ENCODE measurements around the gene RPRD1A.

Gene RPRD1A

GRCh38 chr18:35942133-35942532 lies 125.2 kb downstream of the RPRD1A start:
- H3K27me3 ChIP-seq (ENCODE audit: low read length) = no peaks in the 10 kb centered on the region
- no peak overlapping the region for H3K9ac ChIP-seq (ENCODE audit: low read length)
- no peaks in the 10 kb centered on the region for H3F3A ChIP-seq (ENCODE audit: insufficient read depth)
- no peaks in the 10 kb centered on the region for H3K79me2 ChIP-seq (ENCODE audit: insufficient read depth, low read length)
- no peaks in the 10 kb centered on the region for H4K20me1 ChIP-seq (ENCODE audit: low read depth, low read length)
- no peaks in the 10 kb centered on the region for H3K36me3 ChIP-seq (ENCODE audit: low read length)
- H2AFZ ChIP-seq (ENCODE audit: low read depth, low read length, severe bottlenecking) = no peak overlapping the region
- H3K9me3 ChIP-seq (ENCODE audit: insufficient read depth, low read length) = no peaks in the 10 kb centered on the region
- H3K27ac ChIP-seq (ENCODE audit: low read depth, low read length) = no peak overlapping the region
- no peak overlapping the region for H3K4me3 ChIP-seq (ENCODE audit: insufficient read depth, low read length, poor library complexity, severe bottlenecking)
- H3K4me2 ChIP-seq (ENCODE audit: low read depth, low read length, poor library complexity, severe bottlenecking) = no peak overlapping the region
- no peaks in the 10 kb centered on the region for H3K9me2 ChIP-seq (replicated peaks; ENCODE audit: insufficient read depth, low read length)
- TF ChIP-seq EZH2phosphoT487 (conservative IDR thresholded peaks at IDR 0.05; ENCODE audit: low read length) (no peak), CTCF (IDR thresholded peaks at IDR 0.05; ENCODE audit: insufficient read depth, low read length, poor library complexity, severe bottlenecking) (no peak)

- Histone ChIP-seq H3F3A (ENCODE audit: insufficient read depth) (no peaks in the 10 kb centered on the region), H3K4me2 (ENCODE audit: low read depth, low read length, poor library complexity, severe bottlenecking) (no peak overlapping the region), H3K27ac (ENCODE audit: low read depth, low read length) (no peak overlapping the region), H3K9me3 (ENCODE audit: insufficient read depth, low read length) (no peaks in the 10 kb centered on the region), H3K9me2 (replicated peaks; ENCODE audit: insufficient read depth, low read length) (no peaks in the 10 kb centered on the region), H3K36me3 (ENCODE audit: low read length) (no peaks in the 10 kb centered on the region), H3K4me3 (ENCODE audit: insufficient read depth, low read length, poor library complexity, severe bottlenecking) (no peak overlapping the region), H3K27me3 (ENCODE audit: low read length) (no peaks in the 10 kb centered on the region), H3K9ac (ENCODE audit: low read length) (no peak overlapping the region), H3K79me2 (ENCODE audit: insufficient read depth, low read length) (no peaks in the 10 kb centered on the region), H4K20me1 (ENCODE audit: low read depth, low read length) (no peaks in the 10 kb centered on the region), H2AFZ (ENCODE audit: low read depth, low read length, severe bottlenecking) (no peak overlapping the region)
- TF ChIP-seq EZH2phosphoT487 (conservative IDR thresholded peaks at IDR 0.05; ENCODE audit: low read length) (no peak), CTCF (IDR thresholded peaks at IDR 0.05; ENCODE audit: insufficient read depth, low read length, poor library complexity, severe bottlenecking) (no peak)
Observed at GRCh38 chr18:35941299-35941698, 126.1 kb downstream of the RPRD1A start.
